ENCODE data around the gene THSD7B.

GRCh38 chr2:137638932-137639331 is 873.6 kb downstream of the THSD7B start:
- TF ChIP-seq POLR2A (IDR thresholded peaks at IDR 0.05) (no peak), CTCF (IDR thresholded peaks at IDR 0.05) (no peak)

All from Peyer's patch (tissue), 4 donors.